ENCODE data around the gene LRRC53.

The LRRC53 gene

DNA sequence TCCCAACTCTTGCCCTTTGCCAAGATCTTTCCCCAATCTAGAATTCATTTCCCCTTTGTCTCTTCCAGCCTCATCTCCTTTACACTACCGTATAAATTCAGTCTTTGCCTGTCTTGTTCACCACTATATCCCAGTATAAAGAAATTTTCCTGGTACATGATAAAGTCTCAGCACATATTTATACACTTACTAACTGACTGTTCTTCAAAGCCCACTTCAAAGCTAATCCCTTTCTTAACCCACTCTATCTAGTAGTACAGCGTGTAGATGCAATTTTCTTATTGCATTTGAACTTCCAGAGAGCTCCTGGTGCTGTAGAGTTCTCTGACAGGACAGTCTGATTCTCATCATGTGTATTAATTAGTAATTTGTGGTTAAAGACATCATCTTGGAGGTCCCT lies 78.1 kb downstream of the LRRC53 start:
- no peak for DNase-seq (ENCODE audit: insufficient read length, low spot score)
- no peak for FAIRE-seq
- no peak for TF ChIP-seq POLR2A (IDR thresholded peaks at IDR 0.05; ENCODE audit: low read depth, low read length)

GRCh38 chr1:74432325-74432724 lies 80.1 kb downstream of the LRRC53 start:
- no peak for FAIRE-seq
- DNase-seq (ENCODE audit: insufficient read length, low spot score): no peak
- no peak for TF ChIP-seq POLR2A (IDR thresholded peaks at IDR 0.05; ENCODE audit: low read depth, low read length)

- no peak for FAIRE-seq
- no peak for TF ChIP-seq POLR2A (IDR thresholded peaks at IDR 0.05; ENCODE audit: low read depth, low read length)
- no peak for DNase-seq (ENCODE audit: insufficient read length, low spot score)
These were observed 80.9 kb downstream of the LRRC53 start for GRCh38 chr1:74431531-74431930.

DNA sequence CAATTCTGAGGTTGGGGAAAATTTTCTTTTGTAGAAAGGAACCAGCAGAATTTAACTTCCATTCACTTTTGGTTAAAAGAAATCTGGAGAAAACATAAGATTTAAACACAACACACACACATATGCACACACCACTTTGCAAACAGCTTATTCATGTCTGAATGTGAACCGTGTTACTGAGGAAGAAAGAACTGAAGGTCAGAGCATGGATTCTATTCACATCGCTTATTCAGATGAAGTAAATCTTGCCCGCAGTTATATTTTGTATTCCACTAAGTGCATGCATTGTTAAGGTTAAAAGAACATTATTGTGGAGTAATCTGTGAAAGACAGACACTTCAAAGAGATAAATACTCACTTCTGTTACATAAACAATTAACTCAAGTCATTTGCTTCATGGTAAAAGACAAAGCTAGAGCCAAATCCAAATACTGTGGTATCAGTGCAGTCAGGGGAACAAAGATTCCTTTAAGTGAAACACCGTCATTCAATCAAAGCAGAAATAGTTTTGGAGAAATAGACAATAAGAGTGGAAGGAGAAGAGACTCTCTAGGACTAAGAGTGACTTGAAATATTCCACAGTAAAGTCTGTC lies 82.0 kb downstream of the LRRC53 start:
- FAIRE-seq (no peak), DNase-seq (ENCODE audit: insufficient read length, low spot score) (no peak)
- TF ChIP-seq POLR2A (IDR thresholded peaks at IDR 0.05; ENCODE audit: low read depth, low read length): no peak

DNA sequence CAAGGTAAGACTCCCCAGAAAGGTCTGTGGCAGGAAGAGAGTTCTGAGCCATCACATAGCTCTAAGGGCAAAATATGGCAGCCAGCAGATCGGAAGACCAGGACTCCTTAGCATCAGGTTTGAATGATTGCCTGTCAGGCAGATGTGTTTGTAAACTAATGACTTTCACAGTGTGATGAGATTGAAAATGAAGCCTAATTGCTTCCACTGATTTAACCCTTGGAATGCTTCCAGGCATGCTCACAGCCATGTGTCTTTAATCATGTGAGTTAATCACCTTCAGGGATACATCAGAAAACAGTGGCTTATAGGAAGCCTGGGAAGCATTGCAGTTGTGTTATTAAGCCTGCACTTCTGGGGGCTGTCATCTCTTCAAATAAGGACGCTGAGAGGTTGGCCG lies 82.8 kb downstream of the LRRC53 start:
- DNase-seq (ENCODE audit: insufficient read length, low spot score): no peak
- FAIRE-seq: no peak
- TF ChIP-seq POLR2A (IDR thresholded peaks at IDR 0.05; ENCODE audit: low read depth, low read length): no peak

DNA sequence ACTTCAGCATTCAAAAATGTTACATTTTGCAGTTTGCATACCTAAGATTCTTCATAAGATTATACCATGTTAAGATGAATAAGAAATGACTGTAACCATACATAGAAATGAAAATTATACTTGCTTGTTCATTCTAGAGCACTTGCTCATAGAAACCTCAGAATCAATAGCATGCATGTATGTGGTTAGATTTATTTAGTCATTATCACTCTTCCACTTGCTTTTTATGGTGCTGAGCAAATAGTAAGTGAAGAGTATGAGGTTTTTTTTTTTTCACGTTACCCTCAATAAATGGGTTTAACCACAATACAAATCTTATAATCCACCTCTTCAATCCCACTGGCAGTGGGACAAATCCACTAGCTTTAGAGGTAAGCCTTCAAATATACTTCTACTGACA lies 84.7 kb downstream of the LRRC53 start:
- TF ChIP-seq POLR2A (IDR thresholded peaks at IDR 0.05; ENCODE audit: low read depth, low read length): no peak
- no peak for FAIRE-seq
- DNase-seq (ENCODE audit: insufficient read length, low spot score): no peak

GRCh38 chr1:74426208-74426937 lies 86.0 kb downstream of the LRRC53 start:
- TF ChIP-seq POLR2A (IDR thresholded peaks at IDR 0.05; ENCODE audit: low read depth, low read length): no peak
- FAIRE-seq: no peak
- no peak for DNase-seq (ENCODE audit: insufficient read length, low spot score)

- TF ChIP-seq POLR2A (IDR thresholded peaks at IDR 0.05; ENCODE audit: low read depth, low read length): no peak
- DNase-seq (ENCODE audit: insufficient read length, low spot score) (no peak), FAIRE-seq (no peak)
These were observed 86.7 kb downstream of the LRRC53 start for GRCh38 chr1:74425676-74426075.

- FAIRE-seq (no peak), DNase-seq (ENCODE audit: insufficient read length, low spot score) (no peak)
- TF ChIP-seq POLR2A (IDR thresholded peaks at IDR 0.05; ENCODE audit: low read depth, low read length): no peak
These were observed 88.9 kb downstream of the LRRC53 start for GRCh38 chr1:74423471-74423870.

DNA sequence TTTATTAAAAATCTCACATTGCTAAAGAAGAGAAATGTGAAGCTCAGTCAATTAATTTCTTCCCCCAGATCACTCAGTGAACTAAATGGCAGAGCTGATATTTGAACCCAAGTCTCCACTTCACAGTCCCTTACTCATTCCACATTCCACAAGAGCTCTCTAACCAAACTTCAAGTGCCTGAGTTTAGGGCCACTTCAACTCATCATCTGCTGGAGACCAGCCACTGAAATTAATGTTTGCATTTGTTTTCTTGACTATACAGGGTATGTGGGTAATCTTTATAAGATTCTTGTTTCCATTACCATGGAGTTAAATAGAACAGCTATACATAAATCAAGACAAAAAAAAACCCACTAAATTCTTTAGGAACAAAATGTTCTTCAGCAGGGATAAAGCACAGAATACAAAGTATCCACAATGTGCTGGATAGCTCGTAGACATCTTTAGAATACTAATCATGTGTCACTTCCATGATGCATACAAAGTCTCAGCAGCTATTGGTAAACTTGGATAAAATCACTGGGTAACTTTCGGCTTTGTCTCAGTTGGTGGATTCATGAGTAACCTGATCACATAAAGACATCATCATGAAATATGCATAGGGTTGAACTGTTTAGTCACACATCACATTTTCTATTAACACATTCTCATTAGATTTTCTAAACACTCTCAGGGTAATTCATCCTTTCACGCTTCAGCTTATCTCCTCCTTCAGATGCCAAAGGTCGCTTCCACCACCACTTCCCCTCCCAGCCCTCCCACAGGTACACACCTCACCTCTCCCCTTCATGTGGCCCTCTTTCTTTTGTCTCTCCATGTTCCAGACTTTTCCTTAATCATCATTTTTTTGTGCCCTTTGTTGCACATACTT lies 89.8 kb downstream of the LRRC53 start:
- TF ChIP-seq POLR2A (IDR thresholded peaks at IDR 0.05; ENCODE audit: low read depth, low read length): no peak
- no peak for FAIRE-seq

GRCh38 chr1:74420467-74420866 lies 91.9 kb downstream of the LRRC53 start:
- no peak for FAIRE-seq
- TF ChIP-seq POLR2A (IDR thresholded peaks at IDR 0.05; ENCODE audit: low read depth, low read length): no peak
- DNase-seq (ENCODE audit: insufficient read length, low spot score): no peak

More for the DNA sequence above, 89.8 kb downstream of the LRRC53 start:
- DNase-seq (ENCODE audit: insufficient read length, low spot score): no peak

All from H54 (cell line).